H1 (cell line): ENCODE measurements around the gene HS3ST6.

ENCODE experiments used
- PHF8 ChIP-seq: fragments of 200-600 bp; sonication (generic); conservative IDR thresholded peaks from 2 replicates; pipeline ENCODE4 v1.7.1; 2012; ENCODE audit warnings: low read depth, mild to moderate bottlenecking, inconsistent platforms, low read length, moderate library complexity
- POLR2AphosphoS5 ChIP-seq: IDR thresholded peaks from 2 replicates; pipeline ENCODE4 v1.6.1; 2011; ENCODE audit warnings: low read depth, low read length
- TF ChIP-seq, protein P1 (sequence below), 3 experiments: IDR thresholded peaks; 1 replicate in 2 of 3; 2 replicates in 1 of 3; pipeline versions ENCODE4 v1.5.1 to v1.6.1; 2011; ENCODE audit warnings: low read length in 3 of 3, mild to moderate bottlenecking in 3 of 3, inconsistent platforms in 2 of 3, low read depth in 1 of 3, moderate library complexity in 1 of 3; ENCODE audit not compliant: insufficient read depth in 1 of 3; ENCODE audit errors: control extremely low read depth in 1 of 3

DNA sequence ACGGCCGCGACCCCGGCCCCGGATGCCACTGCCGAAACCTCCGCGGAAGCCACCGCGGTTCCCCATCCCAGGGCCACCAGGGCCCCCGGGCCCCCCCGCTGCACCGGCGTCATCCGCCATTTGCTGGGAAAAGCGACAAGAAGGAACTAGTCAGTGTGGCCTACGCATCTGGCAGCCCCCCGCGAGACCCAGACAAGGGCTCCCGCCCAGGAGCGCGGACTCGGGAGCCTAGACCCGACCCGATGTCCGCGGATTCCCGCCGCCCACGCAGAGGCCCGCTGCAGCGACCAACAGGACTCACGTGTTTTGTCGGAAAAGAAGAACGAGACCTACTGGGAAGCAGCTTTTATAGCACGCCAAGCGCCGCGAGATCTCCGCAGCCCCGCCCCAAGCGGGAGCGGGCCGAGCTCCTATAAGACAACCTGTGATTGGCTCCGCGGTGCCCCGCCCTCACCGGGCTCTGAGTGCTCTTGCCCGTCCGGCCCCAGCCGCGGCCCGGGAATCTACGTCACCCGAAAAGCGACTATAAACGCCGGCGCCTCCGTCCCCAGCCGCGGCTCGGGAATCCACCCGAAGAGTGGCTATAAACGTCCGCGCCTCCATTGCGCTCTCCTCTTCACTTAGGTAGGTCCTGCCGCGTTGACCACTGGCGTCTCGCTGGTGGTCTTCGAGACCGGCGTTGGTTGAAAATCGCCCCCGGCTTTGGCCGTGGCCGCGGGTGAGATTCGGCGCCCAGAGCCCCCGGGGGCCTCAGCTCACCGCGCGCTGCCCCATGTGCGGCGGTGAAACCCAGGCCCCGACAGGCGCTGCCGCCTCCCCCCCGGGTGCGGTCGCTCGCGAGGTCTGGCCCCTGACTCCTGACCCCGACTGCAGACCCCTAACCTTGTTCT lies 46.5 kb upstream of the HS3ST6 start, which contains the start of gene RPS2:
- TF ChIP-seq POLR2AphosphoS5: peak; percentile 100
- TF ChIP-seq, protein P1, sequence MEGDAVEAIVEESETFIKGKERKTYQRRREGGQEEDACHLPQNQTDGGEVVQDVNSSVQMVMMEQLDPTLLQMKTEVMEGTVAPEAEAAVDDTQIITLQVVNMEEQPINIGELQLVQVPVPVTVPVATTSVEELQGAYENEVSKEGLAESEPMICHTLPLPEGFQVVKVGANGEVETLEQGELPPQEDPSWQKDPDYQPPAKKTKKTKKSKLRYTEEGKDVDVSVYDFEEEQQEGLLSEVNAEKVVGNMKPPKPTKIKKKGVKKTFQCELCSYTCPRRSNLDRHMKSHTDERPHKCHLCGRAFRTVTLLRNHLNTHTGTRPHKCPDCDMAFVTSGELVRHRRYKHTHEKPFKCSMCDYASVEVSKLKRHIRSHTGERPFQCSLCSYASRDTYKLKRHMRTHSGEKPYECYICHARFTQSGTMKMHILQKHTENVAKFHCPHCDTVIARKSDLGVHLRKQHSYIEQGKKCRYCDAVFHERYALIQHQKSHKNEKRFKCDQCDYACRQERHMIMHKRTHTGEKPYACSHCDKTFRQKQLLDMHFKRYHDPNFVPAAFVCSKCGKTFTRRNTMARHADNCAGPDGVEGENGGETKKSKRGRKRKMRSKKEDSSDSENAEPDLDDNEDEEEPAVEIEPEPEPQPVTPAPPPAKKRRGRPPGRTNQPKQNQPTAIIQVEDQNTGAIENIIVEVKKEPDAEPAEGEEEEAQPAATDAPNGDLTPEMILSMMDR (IDR thresholded peaks at IDR 0.05; ENCODE audit: control extremely low read depth in 1 of 3, insufficient read depth in 1 of 3, low read depth in 1 of 3, low read length in 3 of 3): no peak
- TF ChIP-seq PHF8: peak; percentile 93
